ENCODE data around the gene PIGQ.

The PIGQ gene

GRCh38 chr16:606656-607307, 37.0 kb downstream of the PIGQ start:
- DNase-seq (ENCODE audit: low read depth, low spot score), result no peak

- no peak for DNase-seq (ENCODE audit: low read depth, low spot score)
Measured at GRCh38 chr16:608019-608418, 38.3 kb downstream of the PIGQ start.

GRCh38 chr16:609316-609715, 39.5 kb downstream of the PIGQ start:
- DNase-seq (ENCODE audit: low read depth, low spot score), result no peak

- no peak for DNase-seq (ENCODE audit: low read depth, low spot score)
Measured at GRCh38 chr16:609984-610383, 40.2 kb downstream of the PIGQ start.

GRCh38 chr16:610513-611381, 41.0 kb downstream of the PIGQ start:
- DNase-seq (ENCODE audit: low read depth, low spot score), result peak; percentile 49

- no peak for DNase-seq (ENCODE audit: low read depth, low spot score)
Measured at GRCh38 chr16:615122-615521, 45.4 kb downstream of the PIGQ start.

- no peak for DNase-seq (ENCODE audit: low read depth, low spot score)
Measured at GRCh38 chr16:616733-617586, 47.2 kb downstream of the PIGQ start.

- no peak for DNase-seq (ENCODE audit: low read depth, low spot score)
Measured at GRCh38 chr16:617855-618254, 48.1 kb downstream of the PIGQ start.

- no peak for DNase-seq (ENCODE audit: low read depth, low spot score)
Measured at GRCh38 chr16:619476-620100, 49.8 kb downstream of the PIGQ start.

GRCh38 chr16:620700-621525, 51.1 kb downstream of the PIGQ start:
- DNase-seq (ENCODE audit: low read depth, low spot score), result peak; percentile 45

- peak; percentile 36 for DNase-seq (ENCODE audit: low read depth, low spot score)
Measured at GRCh38 chr16:621526-622105, 51.8 kb downstream of the PIGQ start.

- DNase-seq (ENCODE audit: low read depth, low spot score), result no peak
Measured at GRCh38 chr16:622920-623280, 53.1 kb downstream of the PIGQ start.

- no peak for DNase-seq (ENCODE audit: low read depth, low spot score)
Measured at GRCh38 chr16:624526-625070, 54.8 kb downstream of the PIGQ start.

- no peak for DNase-seq (ENCODE audit: low read depth, low spot score)
Measured at GRCh38 chr16:625117-625976, 55.6 kb downstream of the PIGQ start.

GRCh38 chr16:625977-626765, 56.4 kb downstream of the PIGQ start:
- no peak for DNase-seq (ENCODE audit: low read depth, low spot score)

- peak; percentile 97 for DNase-seq (ENCODE audit: low read depth, low spot score)
Measured at GRCh38 chr16:626787-627453, 57.2 kb downstream of the PIGQ start.

GRCh38 chr16:627454-628239, 57.9 kb downstream of the PIGQ start:
- DNase-seq (ENCODE audit: low read depth, low spot score), result no peak
